ENCODE measurements around the gene TKTL2.
"Not testable (repeated sequence)": the region's sequence is repeated elsewhere in the genome, so short reads cannot be mapped to it uniquely, and the experiment has no call there.

Gene TKTL2

GRCh38 chr4:163447023-163447422 is 26.5 kb downstream of the TKTL2 start:
- not testable (repeated sequence) for DNase-seq (ENCODE audit: low read depth)

DNA sequence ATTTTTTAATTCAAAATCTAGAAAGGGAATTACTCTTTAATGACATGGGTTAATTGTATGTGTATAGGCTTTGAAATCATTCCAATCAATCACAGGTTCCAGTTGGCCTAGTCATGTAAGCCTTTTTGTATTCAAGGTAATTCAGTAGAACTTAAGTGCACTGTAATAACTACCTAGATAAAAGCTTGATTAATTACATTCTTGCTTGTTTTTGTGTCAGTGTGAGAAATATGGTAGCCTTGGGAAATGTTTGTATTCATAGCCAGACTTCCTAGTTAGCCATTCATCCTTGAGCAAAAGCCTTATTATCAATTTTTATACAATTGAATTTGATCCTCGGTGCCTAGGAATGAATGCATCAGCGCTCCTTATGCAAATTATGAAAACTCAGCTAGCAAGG is 33.5 kb downstream of the TKTL2 start:
- DNase-seq (ENCODE audit: low read depth): no peak
